SK-N-SH (cell line): ENCODE measurements around the gene CNTNAP2. TPM values are rescaled to one million over a fixed set of nuclear protein-coding genes. Genes with fewer than 3 reads are reported as not detected.

Source experiments
- CTCF ChIA-PET: fragments of 300-600, 350-600 bp; formaldehyde crosslinking; extraction: SDS; loops from one replicate; lab custom pipeline; 2021; lab: Yijun Ruan, JAX
- POLR2A ChIA-PET: fragments of 350-600 bp; sonication (Branson Sonifier 250); formaldehyde crosslinking; extraction: SDS; loops from one replicate; lab custom pipeline; 2020; ENCODE audit warnings: antibody characterized with exemption, inconsistent platforms; lab: Yijun Ruan, JAX
- DNase-seq: peaks from one replicate; pipeline ENCODE4 v3.0.0; 2012
- H2AFZ ChIP-seq: fragments of 200-600 bp; sonication (generic); 2 replicates; pipeline ENCODE4 v1.8.1; 2016; ENCODE audit warnings: antibody characterized with exemption, mild to moderate bottlenecking, low read depth
- H3F3A ChIP-seq: fragments of 200-600 bp; sonication (generic); replicated peaks from 2 replicates; pipeline ENCODE3; 2016; ENCODE audit warnings: antibody characterized with exemption, mild to moderate bottlenecking; ENCODE audit not compliant: insufficient read depth
- H3K27ac ChIP-seq, 2 experiments: fragments of 200-500 bp in 1 of 2; fragments of 200-600 bp in 1 of 2; sonication (Bioruptor generic) in 1 of 2; sonication (generic), shearing (Covaris generic) in 1 of 2; 2 replicates each; pipeline versions ENCODE4 v1.5.1 to v1.6.1; 2014 to 2016; ENCODE audit warnings: low read depth in 2 of 2, inconsistent platforms in 1 of 2, low read length in 1 of 2, mild to moderate bottlenecking in 1 of 2, mixed read lengths in 1 of 2
- H3K27me3 ChIP-seq: fragments of 200-600 bp; sonication (generic), shearing (Covaris generic); 2 replicates; pipeline ENCODE4 v1.6.1; 2016; ENCODE audit warnings: mixed run types; ENCODE audit not compliant: insufficient read depth
- H3K36me3 ChIP-seq, 2 experiments: fragments of 200-500 bp in 1 of 2; fragments of 200-600 bp in 1 of 2; sonication (Bioruptor generic) in 1 of 2; sonication (generic) in 1 of 2; replicated peaks in 1 of 2; 2 replicates each; pipeline versions ENCODE3 to v1.5.1; 2014 to 2016; ENCODE audit warnings: low read length in 1 of 2, mild to moderate bottlenecking in 1 of 2; ENCODE audit not compliant: insufficient read depth in 2 of 2, control insufficient read depth in 1 of 2
- H3K4me1 ChIP-seq, 2 experiments: fragments of 200-500 bp in 1 of 2; fragments of 200-600 bp in 1 of 2; sonication (Bioruptor generic) in 1 of 2; sonication (generic), shearing (Covaris generic) in 1 of 2; 2 replicates each; pipeline versions ENCODE4 v1.5.1 to v1.6.1; 2014 to 2016; ENCODE audit warnings: low read depth in 1 of 2, low read length in 1 of 2, mixed run types in 1 of 2; ENCODE audit not compliant: insufficient read depth in 2 of 2, control insufficient read depth in 1 of 2
- H3K4me2 ChIP-seq: fragments of 200-600 bp; sonication (generic), shearing (Covaris generic); 2 replicates; pipeline ENCODE4 v1.6.1; 2017; ENCODE audit warnings: mixed run types
- H3K4me3 ChIP-seq, 2 experiments: fragments of 200-500 bp in 1 of 2; fragments of 200-600 bp in 1 of 2; sonication (Bioruptor generic) in 1 of 2; sonication (generic), shearing (Covaris generic) in 1 of 2; 2 replicates each; pipeline versions ENCODE4 v1.5.1 to v1.8.1; 2014 to 2016; ENCODE audit warnings: low read depth in 2 of 2, inconsistent platforms in 1 of 2, low read length in 1 of 2, mild to moderate bottlenecking in 1 of 2, mixed read lengths in 1 of 2, moderate library complexity in 1 of 2
- H3K79me2 ChIP-seq: fragments of 200-600 bp; sonication (generic); 2 replicates; pipeline ENCODE4 v1.8.1; 2017; ENCODE audit warnings: mild to moderate bottlenecking; ENCODE audit not compliant: insufficient read depth
- H3K9ac ChIP-seq: fragments of 200-600 bp; sonication (generic); 2 replicates; pipeline ENCODE4 v1.6.1; 2017; ENCODE audit warnings: mixed run types
- H3K9me2 ChIP-seq: fragments of 200-600 bp; sonication (generic); 2 replicates; pipeline ENCODE4 v1.6.1; 2017; ENCODE audit warnings: mixed run types
- H3K9me3 ChIP-seq: fragments of 200-600 bp; sonication (generic); 2 replicates; pipeline ENCODE4 v1.6.1; 2017; ENCODE audit warnings: mixed run types, mild to moderate bottlenecking, moderate library complexity
- H4K20me1 ChIP-seq: fragments of 200-600 bp; sonication (generic); 2 replicates; pipeline ENCODE4 v1.6.1; 2017; ENCODE audit warnings: mild to moderate bottlenecking, mixed run types; ENCODE audit not compliant: insufficient read depth
- CHD2 ChIP-seq: fragments of 150-350 bp; IDR thresholded peaks from 2 replicates; pipeline ENCODE4 v1.6.1; 2018; ENCODE audit warnings: low read length; ENCODE audit not compliant: partially characterized antibody
- EZH2phosphoT487 ChIP-seq: fragments of 200-600 bp; sonication (generic); IDR thresholded peaks from 2 replicates; pipeline ENCODE4 v1.6.1; 2017; ENCODE audit warnings: low read depth, mixed run types, mild to moderate bottlenecking, antibody characterized with exemption, moderate library complexity, borderline replicate concordance
- FOSL2 ChIP-seq: IDR thresholded peaks from 2 replicates; pipeline ENCODE4 v1.4.0; 2012; ENCODE audit warnings: low read depth, mild to moderate bottlenecking, moderate library complexity, borderline replicate concordance
- FOXJ3 ChIP-seq: sonication (generic); formaldehyde crosslinking; IDR thresholded peaks from 2 replicates; pipeline ENCODE4 v1.5.1; 2020; ENCODE audit warnings: mild to moderate bottlenecking, missing genetic modification reagents
- GABPA ChIP-seq: IDR thresholded peaks from 2 replicates; pipeline ENCODE4 v1.4.0; 2012; ENCODE audit warnings: low read depth, mild to moderate bottlenecking
- GATA2 ChIP-seq: sonication (generic); formaldehyde crosslinking; IDR thresholded peaks from 2 replicates; pipeline ENCODE4 v1.5.0; 2020; ENCODE audit warnings: mild to moderate bottlenecking, missing genetic modification reagents
- JUND ChIP-seq: IDR thresholded peaks from 2 replicates; pipeline ENCODE4 v1.4.0; 2012
- NRF1 ChIP-seq: IDR thresholded peaks from 2 replicates; pipeline ENCODE4 v1.6.1; 2012; ENCODE audit warnings: low read depth, mild to moderate bottlenecking, low read length
- POLR2AphosphoS5 ChIP-seq: IDR thresholded peaks from 2 replicates; pipeline ENCODE4 v1.6.1; 2012; ENCODE audit warnings: low read depth, low read length
- RCOR1 ChIP-seq: fragments of 150-350 bp; IDR thresholded peaks from 2 replicates; pipeline ENCODE4 v1.6.1; 2017; ENCODE audit warnings: antibody characterized with exemption, low read length
- RFX5 ChIP-seq: IDR thresholded peaks from 2 replicates; pipeline ENCODE4 v1.6.1; 2012; ENCODE audit warnings: mild to moderate bottlenecking, improper control_type of control experiment, low read length
- RXRA ChIP-seq: IDR thresholded peaks from 2 replicates; pipeline ENCODE4 v1.4.0; 2012; ENCODE audit warnings: low read depth, mild to moderate bottlenecking, borderline replicate concordance
- SIN3A ChIP-seq: IDR thresholded peaks from 2 replicates; pipeline ENCODE4 v1.6.1; 2012; ENCODE audit warnings: low read depth, mild to moderate bottlenecking, low read length, moderate library complexity, borderline replicate concordance
- SMC3 ChIP-seq: IDR thresholded peaks from 2 replicates; pipeline ENCODE4 v1.6.1; 2012; ENCODE audit warnings: low read depth, low read length, improper control_type of control experiment
- TEAD4 ChIP-seq: IDR thresholded peaks from 2 replicates; pipeline ENCODE4 v1.4.0; 2012; ENCODE audit warnings: mild to moderate bottlenecking, borderline replicate concordance; ENCODE audit not compliant: insufficient read depth
- YY1 ChIP-seq: IDR thresholded peaks from 2 replicates; pipeline ENCODE4 v1.4.0; 2012; ENCODE audit warnings: low read depth, mild to moderate bottlenecking
- WGBS: methylation state at CpG from one replicate; pipeline ENCODE4 v1.1.6; 2017; ENCODE audit warnings: low lambda C conversion rate; 5-methylcytosine and 5-hydroxymethylcytosine counted together
- polyA plus RNA-seq, 3 experiments: library from polyadenylated mRNA; depleted of rRNA; stranded (reverse); fragments of >200 nt; gene quantifications; 2 replicates each; pipeline ENCODE4 v1.2.3, GENCODE V29; 2012
- TF ChIP-seq, protein P1 (sequence below): IDR thresholded peaks from 2 replicates; pipeline ENCODE4 v1.4.0; 2012; ENCODE audit warnings: low read depth, borderline replicate concordance
- TF ChIP-seq, protein P2 (sequence below): fragments of 150-350 bp; IDR thresholded peaks from 2 replicates; pipeline ENCODE4 v1.6.1; 2016; ENCODE audit warnings: mild to moderate bottlenecking, low read depth, low read length
- TF ChIP-seq, protein P3 (sequence below): IDR thresholded peaks from 2 replicates; pipeline ENCODE4 v1.4.0; 2012; ENCODE audit warnings: low read depth

CNTNAP2 gene
- polyA plus RNA-seq, 1 of the 3 experiments (the other 2 are of a cell fraction), result 3.4 TPM

DNA sequence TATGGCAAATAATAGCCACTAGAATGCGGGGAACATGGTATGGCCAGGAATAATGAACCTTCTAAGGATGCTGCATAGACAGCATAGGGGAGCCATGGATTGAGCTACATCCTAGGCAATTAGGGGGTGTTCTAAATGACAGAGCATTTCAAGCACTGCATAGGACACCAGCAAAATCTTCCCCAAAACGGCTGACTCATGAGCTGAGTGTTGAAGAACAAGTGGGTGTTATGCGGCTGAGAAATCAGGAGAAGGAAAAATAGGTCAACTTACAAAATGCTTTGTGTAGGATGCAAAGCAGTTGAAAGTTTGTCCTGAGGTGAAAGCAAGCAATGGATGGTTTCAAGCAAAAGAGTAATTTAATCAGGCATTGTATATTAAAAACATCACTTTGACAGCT is 1450.4 kb downstream of the CNTNAP2 start:
- H4K20me1 ChIP-seq, result no peaks in the 10 kb centered on the region
- peaks cover 7% of the 10 kb centered on the region for H3F3A ChIP-seq
- no peaks in the 10 kb centered on the region for H3K9me3 ChIP-seq
- ChIA-PET CTCF (no interaction called here), POLR2A (no interaction called here)
- H3K9me2 ChIP-seq, result no peaks in the 10 kb centered on the region
- H3K4me3 ChIP-seq, result no peak overlapping the region
- H3K79me2 ChIP-seq, result no peaks in the 10 kb centered on the region
- H3K36me3 ChIP-seq, result no peaks in the 10 kb centered on the region
- H3K4me1 ChIP-seq, result peaks cover 0 to 8% of the 10 kb centered on the region in 2 experiments; a peak in 2 of 4 replicates
- H2AFZ ChIP-seq, result no peak overlapping the region
- no peak overlapping the region for H3K4me2 ChIP-seq
- 77% methylated on average over 3 of the region's 3 CpGs for whole genome bisulfite sequencing
- no peak overlapping the region for H3K27ac ChIP-seq
- H3K27me3 ChIP-seq, result no peaks in the 10 kb centered on the region
- DNase-seq, result no peak
- no peak overlapping the region for H3K9ac ChIP-seq
- TF ChIP-seq NRF1 (no peak), RXRA (no peak), GATA2 (no peak), YY1 (no peak), FOXJ3 (CRISPR knock-in tag) (no peak), SIN3A (no peak), JUND (no peak), GABPA (no peak), POLR2AphosphoS5 (no peak), TEAD4 (no peak), SMC3 (no peak), CHD2 (no peak), RFX5 (no peak), EZH2phosphoT487 (no peak), RCOR1 (no peak), FOSL2 (no peak)
- TF ChIP-seq, protein P1, sequence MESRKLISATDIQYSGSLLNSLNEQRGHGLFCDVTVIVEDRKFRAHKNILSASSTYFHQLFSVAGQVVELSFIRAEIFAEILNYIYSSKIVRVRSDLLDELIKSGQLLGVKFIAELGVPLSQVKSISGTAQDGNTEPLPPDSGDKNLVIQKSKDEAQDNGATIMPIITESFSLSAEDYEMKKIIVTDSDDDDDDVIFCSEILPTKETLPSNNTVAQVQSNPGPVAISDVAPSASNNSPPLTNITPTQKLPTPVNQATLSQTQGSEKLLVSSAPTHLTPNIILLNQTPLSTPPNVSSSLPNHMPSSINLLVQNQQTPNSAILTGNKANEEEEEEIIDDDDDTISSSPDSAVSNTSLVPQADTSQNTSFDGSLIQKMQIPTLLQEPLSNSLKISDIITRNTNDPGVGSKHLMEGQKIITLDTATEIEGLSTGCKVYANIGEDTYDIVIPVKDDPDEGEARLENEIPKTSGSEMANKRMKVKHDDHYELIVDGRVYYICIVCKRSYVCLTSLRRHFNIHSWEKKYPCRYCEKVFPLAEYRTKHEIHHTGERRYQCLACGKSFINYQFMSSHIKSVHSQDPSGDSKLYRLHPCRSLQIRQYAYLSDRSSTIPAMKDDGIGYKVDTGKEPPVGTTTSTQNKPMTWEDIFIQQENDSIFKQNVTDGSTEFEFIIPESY, result no peak
- TF ChIP-seq, protein P2, sequence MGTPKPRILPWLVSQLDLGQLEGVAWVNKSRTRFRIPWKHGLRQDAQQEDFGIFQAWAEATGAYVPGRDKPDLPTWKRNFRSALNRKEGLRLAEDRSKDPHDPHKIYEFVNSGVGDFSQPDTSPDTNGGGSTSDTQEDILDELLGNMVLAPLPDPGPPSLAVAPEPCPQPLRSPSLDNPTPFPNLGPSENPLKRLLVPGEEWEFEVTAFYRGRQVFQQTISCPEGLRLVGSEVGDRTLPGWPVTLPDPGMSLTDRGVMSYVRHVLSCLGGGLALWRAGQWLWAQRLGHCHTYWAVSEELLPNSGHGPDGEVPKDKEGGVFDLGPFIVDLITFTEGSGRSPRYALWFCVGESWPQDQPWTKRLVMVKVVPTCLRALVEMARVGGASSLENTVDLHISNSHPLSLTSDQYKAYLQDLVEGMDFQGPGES, result no peak
- TF ChIP-seq, protein P3, sequence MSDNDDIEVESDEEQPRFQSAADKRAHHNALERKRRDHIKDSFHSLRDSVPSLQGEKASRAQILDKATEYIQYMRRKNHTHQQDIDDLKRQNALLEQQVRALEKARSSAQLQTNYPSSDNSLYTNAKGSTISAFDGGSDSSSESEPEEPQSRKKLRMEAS, result no peak
